Measurements from ENCODE around the gene HSF5. TPM values are rescaled to one million over a fixed set of nuclear protein-coding genes. Genes with fewer than 3 reads are reported as not detected.

HSF5 gene
- total RNA-seq, 1 donor from 2014 or later = not detected

- no peak overlapping the region for H2AFZ ChIP-seq (replicated peaks)
- no peak for DNase-seq (ENCODE audit: low spot score)
- H3K27me3 ChIP-seq = no peaks in the 10 kb centered on the region
- no peak overlapping the region for H3K9ac ChIP-seq
- Mint-ChIP-seq H3K27ac (no peak overlapping the region), H3K36me3 (no peaks in the 10 kb centered on the region), H3K9me3 (no peaks in the 10 kb centered on the region), H3K27me3 (ENCODE audit: insufficient read depth, low read depth) (no peaks in the 10 kb centered on the region), H3K4me1 (peaks cover 31% of the 10 kb centered on the region), H3K4me3 (no peak overlapping the region)
- no peak overlapping the region for H3K27ac ChIP-seq
- no peak overlapping the region for H3K4me3 ChIP-seq
- H3K4me2 ChIP-seq = no peak overlapping the region
- no peaks in the 10 kb centered on the region for H3F3A ChIP-seq (ENCODE audit: low read depth)
- no peaks in the 10 kb centered on the region for H4K20me1 ChIP-seq (ENCODE audit: low read depth)
- H3K36me3 ChIP-seq = no peaks in the 10 kb centered on the region
- H3K9me3 ChIP-seq (ENCODE audit: low read depth) = no peaks in the 10 kb centered on the region
- TF ChIP-seq EZH2phosphoT487 (IDR thresholded peaks at IDR 0.05) = no peak
- TF ChIP-seq EZH2 (IDR thresholded peaks at IDR 0.05) = no peak
- TF ChIP-seq CTCF (IDR thresholded peaks at IDR 0.05) = no peak
- H3K4me1 ChIP-seq = no peaks in the 10 kb centered on the region
- H3K79me2 ChIP-seq (ENCODE audit: low read depth) = no peaks in the 10 kb centered on the region
These were observed 78.8 kb downstream of the HSF5 start for GRCh38 chr17:58409432-58409831.

GRCh38 chr17:58403311-58403710, 84.9 kb downstream of the HSF5 start:
- no peaks in the 10 kb centered on the region for H3K36me3 ChIP-seq
- H3K79me2 ChIP-seq (ENCODE audit: low read depth) = no peaks in the 10 kb centered on the region
- H3K4me1 ChIP-seq = peaks cover 25% of the 10 kb centered on the region
- Mint-ChIP-seq H3K27ac (peak overlapping the region; percentile 99), H3K9me3 (no peaks in the 10 kb centered on the region), H3K27me3 (ENCODE audit: insufficient read depth, low read depth) (no peaks in the 10 kb centered on the region), H3K4me1 (peaks cover 55% of the 10 kb centered on the region), H3K36me3 (peaks cover 4% of the 10 kb centered on the region), H3K4me3 (peak overlapping the region; percentile 44)
- H3K27ac ChIP-seq = peak overlapping the region; percentile 74
- peak overlapping the region; percentile 88 for H2AFZ ChIP-seq (replicated peaks)
- H4K20me1 ChIP-seq (ENCODE audit: low read depth) = no peaks in the 10 kb centered on the region
- H3K9ac ChIP-seq = no peak overlapping the region
- TF ChIP-seq EZH2 (IDR thresholded peaks at IDR 0.05) (no peak), EZH2phosphoT487 (IDR thresholded peaks at IDR 0.05) (no peak), CTCF (IDR thresholded peaks at IDR 0.05) (no peak)
- H3K4me2 ChIP-seq = peak overlapping the region; percentile 46
- peaks cover 20% of the 10 kb centered on the region for H3F3A ChIP-seq (ENCODE audit: low read depth)
- H3K4me3 ChIP-seq = no peak overlapping the region
- no peaks in the 10 kb centered on the region for H3K9me3 ChIP-seq (ENCODE audit: low read depth)
- peak; percentile 49 for DNase-seq (ENCODE audit: low spot score)
- H3K27me3 ChIP-seq = peaks cover 5% of the 10 kb centered on the region

GRCh38 chr17:58402679-58403078, 85.5 kb downstream of the HSF5 start:
- peak overlapping the region; percentile 95 for H3K27ac Mint-ChIP-seq
- H3K9me3 ChIP-seq (ENCODE audit: low read depth) = no peaks in the 10 kb centered on the region
- no peak overlapping the region for H2AFZ ChIP-seq (replicated peaks)
- peaks cover 62% of the 10 kb centered on the region for H3K4me1 Mint-ChIP-seq
- no peak overlapping the region for H3K4me3 ChIP-seq
- no peaks in the 10 kb centered on the region for H3K9me3 Mint-ChIP-seq
- H3K9ac ChIP-seq = no peak overlapping the region
- H3K27ac ChIP-seq = peak overlapping the region; percentile 74
- H3K4me1 ChIP-seq = peaks cover 26% of the 10 kb centered on the region
- peaks cover 20% of the 10 kb centered on the region for H3F3A ChIP-seq (ENCODE audit: low read depth)
- no peak overlapping the region for H3K4me3 Mint-ChIP-seq
- peak; percentile 22 for DNase-seq (ENCODE audit: low spot score)
- H3K36me3 Mint-ChIP-seq = peaks cover 4% of the 10 kb centered on the region
- H4K20me1 ChIP-seq (ENCODE audit: low read depth) = no peaks in the 10 kb centered on the region
- H3K27me3 Mint-ChIP-seq (ENCODE audit: insufficient read depth, low read depth) = no peaks in the 10 kb centered on the region
- no peak for TF ChIP-seq EZH2phosphoT487 (IDR thresholded peaks at IDR 0.05)
- TF ChIP-seq EZH2 (IDR thresholded peaks at IDR 0.05) = no peak
- no peak for TF ChIP-seq CTCF (IDR thresholded peaks at IDR 0.05)
- H3K36me3 ChIP-seq = no peaks in the 10 kb centered on the region
- peak overlapping the region; percentile 46 for H3K4me2 ChIP-seq
- peaks cover 5% of the 10 kb centered on the region for H3K27me3 ChIP-seq
- H3K79me2 ChIP-seq (ENCODE audit: low read depth) = no peaks in the 10 kb centered on the region

Data from neural progenitor cell (in vitro differentiated cells).